GM12874 (cell line): Measurements from ENCODE around the gene MRPL44.

Experiments
- TF ChIP-seq, protein P1 (sequence below): IDR thresholded peaks from 2 replicates; pipeline ENCODE4 v1.5.1; 2011; ENCODE audit warnings: low read depth, mild to moderate bottlenecking, control low read depth, low read length, moderate library complexity; ENCODE audit not compliant: insufficient read depth

MRPL44 gene

DNA sequence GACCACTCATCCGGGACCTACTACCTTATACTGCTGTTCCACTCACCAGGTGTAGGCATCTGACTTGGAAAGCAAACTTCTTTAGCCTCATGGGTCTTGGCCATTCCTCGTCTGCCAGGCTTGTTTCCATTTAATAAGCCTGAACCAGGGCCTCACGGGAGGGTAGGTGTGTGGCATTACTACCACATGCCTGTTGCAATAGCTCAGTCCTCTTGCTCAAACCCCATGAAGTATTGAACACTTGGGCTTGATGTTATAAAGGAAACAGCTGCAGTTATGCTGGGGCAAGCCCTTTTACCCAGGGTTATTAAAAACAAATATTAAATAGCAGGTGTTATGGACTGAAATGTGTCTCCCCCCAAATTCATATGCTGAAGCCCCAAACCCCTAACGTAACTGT is 21.2 kb downstream of the MRPL44 start:
- TF ChIP-seq, protein P1, sequence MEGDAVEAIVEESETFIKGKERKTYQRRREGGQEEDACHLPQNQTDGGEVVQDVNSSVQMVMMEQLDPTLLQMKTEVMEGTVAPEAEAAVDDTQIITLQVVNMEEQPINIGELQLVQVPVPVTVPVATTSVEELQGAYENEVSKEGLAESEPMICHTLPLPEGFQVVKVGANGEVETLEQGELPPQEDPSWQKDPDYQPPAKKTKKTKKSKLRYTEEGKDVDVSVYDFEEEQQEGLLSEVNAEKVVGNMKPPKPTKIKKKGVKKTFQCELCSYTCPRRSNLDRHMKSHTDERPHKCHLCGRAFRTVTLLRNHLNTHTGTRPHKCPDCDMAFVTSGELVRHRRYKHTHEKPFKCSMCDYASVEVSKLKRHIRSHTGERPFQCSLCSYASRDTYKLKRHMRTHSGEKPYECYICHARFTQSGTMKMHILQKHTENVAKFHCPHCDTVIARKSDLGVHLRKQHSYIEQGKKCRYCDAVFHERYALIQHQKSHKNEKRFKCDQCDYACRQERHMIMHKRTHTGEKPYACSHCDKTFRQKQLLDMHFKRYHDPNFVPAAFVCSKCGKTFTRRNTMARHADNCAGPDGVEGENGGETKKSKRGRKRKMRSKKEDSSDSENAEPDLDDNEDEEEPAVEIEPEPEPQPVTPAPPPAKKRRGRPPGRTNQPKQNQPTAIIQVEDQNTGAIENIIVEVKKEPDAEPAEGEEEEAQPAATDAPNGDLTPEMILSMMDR: no peak

DNA sequence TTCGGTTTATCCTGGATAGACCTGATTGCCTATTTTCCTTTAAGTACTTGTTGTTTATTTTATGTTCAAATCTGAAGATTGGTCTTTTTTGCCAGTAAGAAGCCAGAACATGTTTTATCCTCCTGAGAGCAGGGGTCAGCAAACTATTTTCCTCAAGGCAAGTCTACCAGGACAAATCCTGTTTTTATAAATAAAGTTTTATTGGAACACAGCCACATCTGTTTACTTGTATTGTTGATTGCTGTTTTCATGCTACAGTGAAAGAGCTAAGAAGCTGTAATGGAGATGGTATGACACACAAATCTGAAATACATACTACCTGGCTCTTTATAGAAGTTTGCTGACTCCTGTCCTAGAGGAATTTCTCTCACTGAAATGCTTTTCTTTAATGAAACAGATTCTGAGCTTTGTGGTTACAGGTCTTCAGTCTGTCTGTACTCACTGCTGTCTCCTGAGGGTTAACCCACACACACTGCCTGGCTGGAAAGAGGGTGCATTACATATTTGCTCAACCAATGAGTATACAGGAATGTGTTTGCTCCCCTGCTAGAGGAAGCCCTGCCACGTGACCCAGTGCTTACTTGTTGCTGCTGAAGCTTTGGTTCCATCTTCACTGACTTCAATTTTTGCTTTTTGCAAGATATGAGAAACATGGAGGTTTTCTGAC is 22.6 kb downstream of the MRPL44 start:
- TF ChIP-seq, protein P1: no peak

DNA sequence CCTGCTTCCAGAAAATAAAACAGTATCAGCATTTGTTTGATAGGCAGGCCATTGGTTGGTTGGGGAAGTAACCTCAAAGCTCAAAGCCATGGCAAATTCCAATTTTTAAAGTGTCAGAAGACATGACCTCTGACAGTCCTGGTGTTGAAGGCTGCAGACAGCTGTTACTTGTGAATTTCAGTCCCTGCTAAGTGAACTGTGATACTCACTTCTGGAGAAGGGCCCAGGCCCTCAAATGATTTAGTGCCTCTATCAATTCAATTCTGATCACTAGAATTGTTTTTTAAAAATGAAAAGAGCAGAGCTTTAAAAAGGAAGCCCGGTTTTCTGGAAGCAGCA is 23.1 kb downstream of the MRPL44 start:
- TF ChIP-seq, protein P1: no peak

DNA sequence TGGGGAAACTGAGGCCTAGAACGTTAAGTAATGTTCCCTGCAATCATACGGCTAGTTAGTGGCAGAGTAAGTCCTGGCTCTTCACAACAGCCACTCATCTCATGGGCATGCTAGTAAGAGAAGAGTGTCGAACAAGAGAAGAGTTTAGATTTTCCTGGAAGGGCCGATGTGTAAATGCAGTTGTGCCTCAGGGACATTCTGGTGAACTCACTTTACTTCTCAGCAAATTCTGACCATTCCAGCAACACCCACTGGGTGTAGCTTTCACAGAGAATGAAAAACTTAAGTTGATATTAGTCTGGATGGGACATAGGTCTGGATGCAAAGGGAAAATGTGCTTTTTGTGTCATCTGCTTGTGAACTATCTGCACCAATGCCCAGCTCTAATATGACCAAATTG is 23.5 kb downstream of the MRPL44 start:
- TF ChIP-seq, protein P1: no peak

DNA sequence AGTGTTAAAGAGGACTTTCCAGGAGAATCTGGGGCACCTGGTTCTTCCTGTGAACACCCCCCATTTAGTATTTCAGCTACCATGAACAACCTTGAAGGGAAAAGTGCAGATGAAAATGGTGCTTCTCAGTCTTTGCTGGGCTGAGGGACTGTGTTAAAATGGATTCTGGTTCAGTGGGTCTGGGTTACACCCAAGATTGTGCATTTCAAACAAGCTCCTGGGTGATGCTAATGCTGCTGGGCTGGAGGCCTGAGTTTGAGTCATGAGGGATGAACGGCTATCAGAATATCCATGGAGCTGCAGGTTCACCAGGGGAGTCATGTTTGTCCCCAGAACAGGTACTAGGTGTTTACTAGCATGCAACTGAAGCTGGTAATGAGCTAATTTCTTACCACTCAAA is 24.0 kb downstream of the MRPL44 start:
- TF ChIP-seq, protein P1: no peak

DNA sequence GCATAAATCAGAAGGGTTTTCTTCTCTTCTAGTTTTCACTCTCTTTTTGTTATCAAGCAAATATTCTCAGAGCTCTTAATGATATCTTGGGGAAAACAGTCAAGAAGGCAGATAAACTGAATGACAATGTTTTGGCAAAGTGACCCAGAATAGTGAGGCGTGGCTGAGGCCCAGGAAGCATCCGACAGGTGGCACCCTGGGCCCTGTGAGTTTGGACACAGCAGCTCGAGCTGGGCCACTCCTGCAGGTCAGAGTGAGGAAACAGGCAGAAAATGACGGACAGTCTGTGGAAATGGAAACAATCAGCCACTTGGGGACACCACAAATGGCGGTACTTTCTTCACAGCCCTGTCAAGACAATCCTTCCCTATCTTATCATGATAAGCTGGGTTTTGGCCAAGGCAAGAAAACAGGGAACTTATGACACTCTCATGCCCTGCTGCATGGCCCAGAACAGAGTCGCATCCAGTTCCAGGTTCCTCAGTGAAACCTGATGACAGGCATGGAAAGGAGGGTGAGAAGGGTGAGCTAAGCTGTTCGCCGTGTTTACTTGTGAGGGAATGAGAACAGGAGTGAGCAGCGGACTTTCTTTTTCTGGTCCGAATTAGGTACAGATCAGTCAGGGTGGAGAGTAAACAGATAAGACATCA is 32.1 kb downstream of the MRPL44 start:
- TF ChIP-seq, protein P1: no peak

DNA sequence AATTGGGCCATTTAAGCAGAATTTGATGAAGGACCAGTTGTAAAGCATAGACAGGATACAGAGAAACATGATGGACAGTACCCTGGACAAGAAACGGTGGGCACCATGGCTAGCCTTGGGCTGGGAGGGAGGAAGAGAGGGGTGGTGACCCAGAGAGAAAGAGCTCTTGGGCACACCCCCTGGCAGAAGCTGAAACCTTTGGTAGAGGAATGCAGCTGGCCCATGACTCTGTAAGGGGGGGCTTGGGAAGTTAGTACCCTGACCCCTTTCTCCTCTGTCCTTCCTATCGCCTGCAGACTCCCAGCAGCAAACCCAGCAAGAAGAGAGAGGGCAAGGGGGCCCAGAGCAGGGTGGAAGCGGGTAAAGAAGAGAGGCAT is 32.6 kb downstream of the MRPL44 start:
- TF ChIP-seq, protein P1: no peak

DNA sequence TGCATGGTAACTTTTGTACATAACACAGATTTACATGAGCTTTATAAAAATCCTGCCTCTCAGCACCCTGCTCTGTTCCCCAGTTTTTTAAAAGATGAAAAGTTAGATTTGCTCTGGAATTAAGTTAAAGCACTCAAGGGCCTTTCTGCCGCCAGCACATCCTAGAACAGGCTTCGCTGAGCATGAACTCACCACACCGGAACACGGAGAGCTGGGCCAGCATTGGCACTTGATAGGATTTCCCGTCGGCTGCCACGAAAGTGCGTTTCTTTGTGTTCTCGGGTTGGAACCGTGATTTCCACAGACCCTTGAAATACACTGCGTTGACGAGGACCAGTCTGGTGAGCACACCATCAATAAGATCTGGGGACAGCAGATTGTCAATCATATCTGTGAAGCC is 34.3 kb downstream of the MRPL44 start:
- TF ChIP-seq, protein P1: no peak
